HG03439 (cell line): ENCODE results near the gene KLHDC3.
"Not testable (repeated sequence)": the region's sequence is repeated elsewhere in the genome, so short reads cannot be mapped to it uniquely, and the experiment has no call there.

Experiments
- ATAC-seq: cut with Tn5 transposase; IDR thresholded peaks from one replicate; pipeline ENCODE4 v1.9.1; 2021; ENCODE audit warnings: mild to moderate bottlenecking, moderate library complexity; ENCODE audit not compliant: unreplicated experiment

The KLHDC3 gene

DNA sequence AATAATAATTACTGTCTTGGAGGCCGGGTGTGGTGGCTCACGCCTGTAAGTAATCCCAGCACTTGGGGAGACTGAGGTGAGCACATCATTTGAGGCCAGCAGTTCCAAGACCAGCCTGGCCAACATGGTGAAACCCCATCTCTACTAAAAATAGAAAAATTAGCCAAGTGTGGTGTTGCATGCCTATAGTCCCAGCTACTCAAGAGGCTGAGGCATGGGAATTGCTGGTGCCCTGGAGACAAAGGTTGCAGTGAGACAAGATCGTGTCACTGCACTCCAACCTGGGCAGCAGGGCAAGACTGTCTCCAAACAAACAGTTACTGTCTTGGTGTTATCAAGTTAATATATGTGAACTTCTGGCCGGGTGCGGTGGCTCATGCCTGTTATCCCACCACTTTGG lies 12.3 kb downstream of the KLHDC3 start:
- ATAC-seq = no peak

DNA sequence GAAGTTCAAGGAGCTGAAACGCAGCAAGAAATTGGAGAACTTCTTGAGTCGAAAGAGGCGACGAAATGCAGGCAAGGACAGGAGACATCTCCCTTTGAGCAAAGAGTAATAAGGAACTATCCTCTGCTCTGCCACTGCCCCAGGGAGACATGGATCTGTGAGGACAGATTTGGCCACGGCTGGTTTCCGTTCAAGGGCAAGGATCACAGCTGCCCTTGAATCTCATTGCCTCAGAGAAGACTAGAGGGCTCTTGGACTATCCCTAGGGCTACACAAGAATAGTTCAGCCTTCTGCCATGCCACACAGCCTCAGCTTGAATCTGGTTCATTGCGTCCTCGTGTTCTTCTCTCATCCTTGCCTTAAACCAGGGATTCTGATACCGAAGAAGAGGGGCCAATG lies 15.1 kb downstream of the KLHDC3 start:
- ATAC-seq = no peak

DNA sequence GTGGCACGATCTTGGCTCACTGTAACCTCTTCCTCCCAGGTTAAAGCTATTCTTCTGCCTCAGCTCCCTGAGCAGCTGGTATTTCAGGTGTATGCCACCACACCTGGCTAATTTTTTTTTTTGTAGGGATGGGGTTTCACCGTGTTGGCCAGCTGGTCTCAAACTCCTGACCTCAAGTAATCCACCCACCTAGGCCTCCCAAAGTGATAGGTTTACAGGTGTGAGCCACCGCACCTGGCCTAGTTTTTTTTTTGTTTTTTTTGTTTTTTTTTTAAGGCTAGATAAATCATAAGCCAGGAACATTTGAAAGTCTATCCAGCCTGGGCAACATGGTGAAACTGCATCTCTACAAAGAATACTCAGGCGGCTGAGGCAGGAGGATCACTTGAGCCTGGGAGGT lies 18.3 kb downstream of the KLHDC3 start:
- ATAC-seq = no peak

DNA sequence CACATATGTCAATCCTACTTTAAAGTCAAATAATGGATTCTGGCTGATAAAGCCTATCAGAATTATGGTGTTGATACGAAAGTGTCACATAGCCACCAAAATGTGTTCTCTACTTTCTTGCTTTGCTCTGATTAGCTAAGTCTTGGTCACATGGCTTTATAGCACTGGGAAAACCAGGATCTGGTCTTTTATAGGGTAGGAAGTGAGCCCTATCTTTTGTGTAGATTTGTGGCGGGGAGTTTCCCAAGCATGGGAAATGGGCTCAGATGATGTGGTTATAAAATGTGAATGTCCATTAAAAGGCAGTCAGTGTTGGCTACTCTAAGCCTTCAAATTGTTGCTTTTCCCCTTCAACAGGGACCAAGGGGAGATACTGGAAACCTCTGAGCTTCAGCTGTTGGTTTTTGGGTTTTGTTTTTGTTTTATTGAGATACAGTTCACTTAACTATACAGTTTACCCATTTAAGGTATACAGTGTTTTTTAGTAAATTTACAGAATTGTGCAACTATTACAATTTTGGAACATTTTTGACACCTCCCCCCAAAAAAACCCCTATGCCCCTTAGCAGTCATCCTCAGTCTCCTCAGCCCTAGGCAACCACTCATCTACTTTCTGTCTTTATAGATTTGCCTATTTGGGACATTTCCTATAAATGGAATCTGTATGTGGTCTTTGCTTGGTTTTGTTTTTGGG lies 19.6 kb downstream of the KLHDC3 start:
- no peak for ATAC-seq

DNA sequence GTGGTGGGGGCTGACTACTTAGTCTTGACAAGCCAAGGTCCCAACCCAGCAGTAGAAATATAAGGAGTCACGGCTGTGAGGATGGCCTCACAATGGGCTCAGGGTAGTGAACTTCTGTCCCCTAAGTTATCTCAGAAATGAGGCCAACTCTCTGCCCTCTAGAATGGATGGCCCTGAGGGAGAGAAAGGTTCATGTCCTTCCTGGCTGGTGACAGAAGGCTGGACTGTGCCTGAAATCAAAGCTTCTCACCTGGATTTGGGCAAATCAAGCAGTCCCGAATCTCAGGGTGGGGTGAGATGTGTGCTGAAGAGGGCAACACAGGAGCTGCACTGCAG lies 20.1 kb downstream of the KLHDC3 start:
- ATAC-seq = no peak

DNA sequence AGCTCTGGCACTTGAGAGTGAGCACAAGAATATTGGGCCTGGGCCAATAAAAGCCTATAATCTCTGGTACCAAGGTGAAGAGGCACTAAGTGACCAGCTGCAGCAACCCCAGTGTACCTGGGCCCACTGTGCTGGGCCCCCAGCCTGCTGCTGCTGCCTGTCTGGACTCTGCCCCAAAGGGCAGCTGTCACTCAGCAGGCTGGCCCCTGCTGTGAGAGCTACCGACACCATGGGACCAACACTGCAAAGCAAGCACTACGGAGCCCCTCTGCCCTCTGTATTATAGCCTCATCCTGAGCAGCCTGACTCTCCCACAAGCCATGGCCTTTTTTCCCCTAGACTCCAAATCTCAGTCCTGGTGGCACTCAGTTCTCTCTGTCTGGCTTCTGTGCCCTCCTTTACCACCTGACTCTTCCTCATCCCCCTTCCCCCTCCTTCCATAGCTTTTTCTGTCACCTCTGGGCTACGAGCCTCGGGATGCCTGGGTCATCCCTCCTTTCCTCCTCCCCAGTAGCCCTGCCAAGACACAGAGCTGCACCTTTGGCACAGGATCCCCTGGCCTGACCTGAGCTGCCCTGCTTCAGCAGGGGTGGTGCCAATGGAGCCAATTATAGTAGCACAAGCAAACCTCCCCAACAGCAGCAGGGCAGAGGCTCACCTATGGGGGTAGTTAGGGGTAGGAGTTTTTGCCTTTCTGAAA lies 21.6 kb downstream of the KLHDC3 start:
- ATAC-seq = no peak

DNA sequence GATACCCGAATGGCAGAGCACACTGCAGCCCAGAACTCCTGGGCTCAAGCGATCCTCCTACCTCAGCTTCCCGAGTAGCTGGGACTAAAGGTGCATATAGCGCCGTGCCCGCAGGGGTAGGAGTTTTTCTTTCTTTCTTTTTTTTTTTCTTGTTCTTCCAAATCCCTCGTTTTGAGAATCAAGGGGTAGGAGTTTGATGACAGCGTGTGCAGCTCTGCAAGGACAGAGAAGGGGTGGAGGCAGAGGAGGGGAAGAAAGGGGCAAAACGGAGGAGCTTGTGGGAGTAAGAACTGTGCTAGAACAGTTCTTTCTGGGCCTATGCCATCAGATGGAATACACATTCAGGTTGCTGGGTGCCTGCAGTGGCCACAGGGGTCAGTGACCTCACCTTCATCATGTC lies 22.7 kb downstream of the KLHDC3 start:
- no peak for ATAC-seq

DNA sequence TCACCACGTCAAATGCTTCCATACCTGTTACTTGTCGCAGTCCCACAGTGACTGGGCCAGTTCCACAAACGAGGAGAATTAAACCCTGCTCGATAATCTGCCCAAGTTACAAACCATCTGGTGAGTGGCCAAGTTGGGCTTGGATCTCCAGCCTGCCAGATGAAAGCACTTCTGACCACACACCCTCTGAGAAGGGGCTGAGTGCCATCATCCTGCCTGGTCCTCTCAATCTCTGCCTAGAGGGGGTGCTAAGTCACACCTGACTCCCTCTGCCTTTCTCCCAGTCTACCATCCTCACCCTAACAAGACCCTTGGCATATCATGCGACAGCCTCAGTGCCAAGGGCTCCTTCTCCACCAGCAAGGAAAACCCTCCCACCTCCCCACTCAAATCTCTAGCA lies 23.1 kb downstream of the KLHDC3 start:
- ATAC-seq = no peak

DNA sequence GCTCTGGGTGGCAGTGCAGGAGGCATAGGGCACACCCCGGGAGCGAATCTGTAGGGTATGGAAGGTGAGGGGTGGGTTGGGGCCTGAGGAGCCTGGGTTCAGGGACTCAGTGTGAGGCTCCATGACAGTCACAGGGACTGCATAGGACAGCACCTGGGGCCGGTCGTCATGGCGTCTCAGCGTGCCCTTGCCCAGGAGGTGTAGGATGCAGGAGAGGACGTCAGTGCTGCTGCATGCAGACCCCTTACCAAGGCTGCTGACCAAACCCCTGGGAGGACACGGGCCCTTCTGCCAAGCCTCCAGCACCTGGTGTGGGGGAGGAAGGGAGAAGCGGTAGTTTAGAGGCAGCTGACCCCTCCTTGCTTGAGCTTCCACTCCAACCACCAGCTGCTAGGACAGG lies 23.7 kb downstream of the KLHDC3 start:
- ATAC-seq = no peak

DNA sequence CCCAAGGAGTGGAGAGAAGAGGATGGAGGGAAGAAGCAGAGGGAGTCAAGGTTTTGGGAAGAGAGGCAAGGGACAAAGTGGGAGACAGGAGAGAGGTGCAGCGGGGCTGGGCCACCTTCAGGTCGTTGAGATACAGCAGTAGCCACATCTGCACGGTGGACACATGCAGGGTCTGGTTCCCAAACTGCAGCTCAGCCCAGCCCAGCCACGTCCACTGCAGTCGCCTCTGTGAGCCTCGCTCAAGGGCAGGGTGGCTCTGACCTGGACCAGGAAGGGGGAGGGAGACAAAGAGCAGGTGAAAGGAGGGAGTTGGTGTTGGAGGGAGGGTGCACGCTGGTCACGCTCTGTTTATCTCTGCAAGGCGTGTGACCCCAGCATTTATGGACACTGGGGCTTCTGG lies 24.7 kb downstream of the KLHDC3 start:
- no peak for ATAC-seq

DNA sequence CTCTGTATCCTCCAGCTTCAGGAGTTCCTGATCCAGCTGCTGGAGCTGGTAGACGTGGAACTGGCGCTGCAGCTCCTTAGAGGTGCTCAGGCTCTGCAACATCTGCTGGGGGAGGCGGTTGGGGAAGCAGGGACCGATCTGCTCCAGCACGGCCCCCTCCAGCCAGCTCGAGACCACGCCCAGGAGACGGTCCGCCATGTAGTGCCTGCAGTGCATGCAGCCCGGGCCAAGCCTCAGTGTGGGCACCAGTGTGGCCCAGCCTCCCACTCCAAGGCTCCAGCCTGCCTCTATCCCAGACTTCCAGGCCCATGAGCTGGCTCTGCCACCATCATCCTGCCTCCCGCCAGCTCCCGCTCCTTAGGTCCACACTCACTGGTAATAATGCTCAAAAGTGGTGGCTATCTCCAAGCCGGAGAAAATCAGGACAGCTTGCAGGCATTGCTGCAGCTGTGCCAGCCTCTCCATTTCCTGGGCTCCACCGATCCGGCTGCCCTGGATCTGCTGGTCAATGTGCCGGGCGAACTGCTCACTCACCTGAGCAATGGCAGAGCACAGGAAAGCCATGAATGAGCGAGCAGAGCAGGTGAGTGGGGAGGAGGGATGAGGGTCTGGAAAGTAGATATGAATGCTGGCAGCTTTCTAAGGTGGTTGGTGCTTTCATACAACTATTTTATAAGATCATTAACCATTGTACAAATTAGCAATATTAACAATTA lies 26.7 kb downstream of the KLHDC3 start:
- no peak for ATAC-seq

DNA sequence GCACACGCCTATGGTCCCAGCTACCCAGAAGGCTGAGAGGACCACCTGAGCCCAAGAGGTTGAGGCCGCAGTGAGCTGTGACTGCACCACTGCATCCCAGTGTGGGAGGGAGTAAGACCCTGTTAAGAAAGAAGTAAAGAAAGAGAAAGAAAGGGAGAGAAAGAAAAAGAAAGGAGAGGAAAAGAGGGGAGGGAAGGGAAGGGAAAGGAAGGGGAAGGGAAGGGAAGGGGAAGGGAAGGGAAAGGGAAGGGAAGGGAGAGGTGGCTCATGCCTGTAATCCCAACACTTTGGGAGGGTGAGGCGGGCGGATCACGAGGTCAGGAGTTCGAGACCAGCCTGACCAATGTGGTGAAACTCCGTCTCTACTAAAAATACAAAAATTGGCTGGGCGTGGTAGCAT lies 27.4 kb downstream of the KLHDC3 start:
- not testable (repeated sequence) for ATAC-seq

DNA sequence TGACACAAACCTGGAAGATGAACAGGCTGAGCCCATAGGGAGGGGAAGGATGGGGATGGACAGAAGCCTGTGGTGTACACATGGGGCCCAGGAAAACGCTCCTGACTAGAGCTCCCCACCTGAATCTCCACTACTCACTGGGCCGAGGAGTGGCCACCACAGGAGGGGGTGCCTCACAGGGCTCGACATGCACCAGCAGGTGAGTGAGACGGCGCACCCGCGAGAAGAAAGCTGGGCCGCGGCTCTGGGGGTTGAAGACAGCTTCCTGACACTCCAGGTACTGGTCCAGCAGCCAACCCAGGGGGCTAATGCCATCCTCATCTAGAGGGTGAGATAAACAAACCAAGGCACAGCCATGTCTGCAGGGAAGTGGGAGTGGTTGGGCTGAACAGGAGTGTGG lies 29.3 kb downstream of the KLHDC3 start:
- no peak for ATAC-seq

DNA sequence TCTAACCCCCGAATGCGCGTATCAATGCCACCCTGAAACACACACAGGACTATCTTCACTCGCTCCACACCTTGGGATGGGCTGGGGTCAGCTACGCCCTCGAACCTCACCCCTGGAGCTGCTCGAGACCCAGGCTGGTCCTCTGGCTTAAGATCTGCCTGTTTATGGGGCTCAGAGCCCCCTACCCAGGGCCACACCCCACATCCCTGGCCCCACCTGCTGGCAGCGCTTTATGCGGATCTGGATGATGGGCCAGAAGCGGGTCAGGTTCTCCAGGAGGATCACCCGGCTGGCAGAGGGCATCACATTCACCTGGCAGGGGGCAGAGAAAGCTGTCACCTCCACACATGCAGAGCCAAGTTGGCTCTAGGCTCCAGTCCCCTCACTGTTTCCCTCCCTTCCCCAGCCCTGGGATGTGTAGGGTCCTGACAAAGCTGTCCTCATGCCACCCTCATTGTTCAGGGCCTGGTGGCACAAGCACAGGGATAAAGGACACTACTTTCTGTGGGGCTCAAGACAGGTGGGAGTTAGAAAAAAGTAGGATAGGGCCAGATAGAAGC lies 31.4 kb downstream of the KLHDC3 start:
- ATAC-seq = no peak

DNA sequence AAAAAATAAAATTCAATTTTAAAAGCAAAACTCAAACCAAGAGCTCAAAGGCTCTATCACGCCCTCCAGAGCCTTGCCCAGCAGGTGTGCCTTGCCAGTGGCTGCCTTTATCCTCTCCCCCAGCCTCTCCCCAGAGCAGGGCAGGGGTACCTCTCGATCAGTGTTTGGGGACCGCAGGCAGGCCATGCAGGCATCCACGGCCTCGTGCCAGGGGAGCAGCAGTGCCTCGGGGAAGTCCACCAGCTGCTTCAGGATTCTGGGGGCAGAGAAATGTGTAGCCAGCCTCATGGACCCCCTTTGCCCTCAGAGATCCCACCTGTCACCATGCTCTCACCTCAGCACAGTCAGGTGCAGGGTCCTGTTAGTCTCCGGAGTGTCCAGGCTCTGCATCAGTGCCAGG lies 33.9 kb downstream of the KLHDC3 start:
- ATAC-seq = no peak

DNA sequence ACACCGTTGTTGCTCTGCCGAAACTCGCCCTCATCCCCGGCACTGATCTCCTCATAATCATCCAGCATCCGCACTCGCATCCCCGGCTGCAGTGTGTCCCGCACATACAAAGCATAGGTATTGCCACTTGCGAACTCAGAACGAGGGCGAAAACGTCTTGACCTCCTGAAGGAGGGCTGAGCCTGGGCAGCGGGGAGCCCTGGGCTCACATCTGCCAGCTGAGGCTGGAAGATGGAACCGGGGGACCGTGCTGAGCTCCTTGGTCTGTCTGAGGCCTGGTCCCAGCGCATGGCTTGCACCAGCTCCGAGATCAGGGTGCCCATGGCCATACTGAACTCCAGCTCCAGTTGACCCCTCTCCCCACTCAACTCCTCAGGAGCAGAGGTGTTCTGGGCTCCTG lies 36.9 kb downstream of the KLHDC3 start:
- no peak for ATAC-seq

DNA sequence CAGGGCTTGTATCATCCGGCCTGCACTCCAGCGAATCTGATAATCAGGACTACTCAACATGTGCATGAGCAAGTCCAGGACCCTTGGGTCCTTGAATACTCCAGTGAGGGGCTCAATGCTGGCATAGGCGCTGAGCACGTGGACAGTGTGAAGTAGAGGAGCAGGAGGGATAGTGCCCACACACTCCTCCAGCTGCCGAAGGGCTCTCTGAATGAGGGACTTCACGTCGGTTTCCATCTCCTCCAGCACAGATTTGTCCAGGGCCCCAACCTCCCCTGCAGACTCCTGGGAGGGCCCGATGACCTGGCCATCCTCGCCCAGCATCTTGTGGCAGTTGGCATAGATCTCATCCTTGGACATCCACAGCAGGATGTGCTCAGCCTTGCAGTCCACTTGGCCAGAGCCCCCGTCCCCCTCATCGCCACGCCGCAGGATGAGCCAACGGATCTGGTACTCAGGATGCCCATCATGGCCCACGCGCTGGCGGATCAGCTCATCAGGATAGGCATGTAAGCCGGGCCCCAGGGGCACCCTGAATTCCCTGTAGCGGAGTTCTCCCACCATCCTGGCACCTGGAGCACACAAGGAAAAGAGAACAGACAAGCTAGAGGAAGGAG lies 38.3 kb downstream of the KLHDC3 start:
- ATAC-seq = no peak

DNA sequence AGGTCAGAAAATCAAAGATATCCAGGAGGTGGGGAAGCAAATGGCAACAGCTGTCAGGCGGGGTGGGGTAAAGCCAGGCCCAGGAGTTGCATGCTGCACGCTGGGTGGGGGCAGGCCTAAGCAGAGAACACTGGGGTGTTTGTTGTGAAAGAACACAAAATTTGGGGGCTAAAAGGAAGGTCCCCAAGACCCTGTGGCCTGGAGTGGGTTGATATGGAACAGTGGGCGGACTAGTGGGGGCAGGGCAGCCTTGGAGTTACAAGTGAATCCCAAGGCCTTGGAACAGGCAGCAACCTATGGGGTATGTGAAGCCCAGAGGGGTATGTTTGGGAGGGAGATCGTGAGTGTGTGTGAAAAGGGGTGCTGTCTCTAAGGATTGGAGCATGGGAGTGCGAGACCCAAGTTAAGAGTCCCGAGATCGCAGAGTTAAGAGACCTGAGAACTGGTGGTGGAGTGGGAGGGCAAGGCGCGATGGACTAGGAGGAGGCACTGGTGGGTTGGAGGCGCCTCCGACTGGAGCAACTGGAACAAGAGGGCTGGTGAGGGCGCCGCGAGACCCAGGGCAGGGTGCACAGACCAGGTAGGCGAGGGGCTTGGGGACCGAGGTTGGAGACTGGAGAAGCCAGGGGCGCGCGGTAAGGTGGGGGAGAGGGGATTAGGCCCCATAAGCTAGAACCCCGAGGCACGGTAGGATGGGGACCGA lies 38.9 kb downstream of the KLHDC3 start:
- peak; percentile 4 for ATAC-seq

DNA sequence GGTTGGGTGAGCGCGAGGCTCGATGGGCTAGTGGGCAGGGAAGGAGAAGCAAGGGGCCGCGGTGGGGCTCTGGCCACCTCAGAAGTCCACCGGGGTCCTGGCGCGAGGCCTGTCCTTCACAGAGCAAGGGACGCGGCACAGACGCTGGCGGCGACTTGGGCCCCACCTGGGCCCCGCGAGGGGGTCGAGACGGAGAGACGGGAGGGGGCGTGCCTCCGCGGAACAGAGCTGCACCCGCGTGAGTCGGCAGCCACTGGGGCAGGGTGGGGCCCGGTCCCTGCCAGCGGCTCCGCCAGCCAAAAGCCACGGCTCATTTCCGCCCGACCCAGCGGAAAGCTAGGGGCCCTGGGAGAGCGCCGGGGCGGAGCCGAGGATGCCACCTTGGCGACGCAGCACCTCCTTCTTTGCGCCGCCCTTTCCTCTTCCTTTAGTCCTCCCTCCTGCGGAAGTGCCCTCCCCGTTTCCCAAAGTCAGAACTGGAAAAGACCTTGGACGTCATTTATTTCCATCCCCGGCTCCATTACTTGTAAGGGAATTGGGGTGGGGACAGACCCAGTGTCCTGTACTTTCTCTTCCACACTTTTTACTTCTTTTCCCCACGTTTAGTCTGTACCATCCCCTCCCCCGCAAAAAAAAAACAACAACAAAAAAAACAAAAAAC lies 39.6 kb downstream of the KLHDC3 start, which contains the start of gene CUL7:
Gene CUL7 (minus strand): TSS at position 307 of the 661 bp plus-strand sequence. CDS start 1,063 bp downstream, outside the sequence.
- ATAC-seq = peak; percentile 78
